ENCODE measurements around the gene MED8. TPM values are rescaled to one million over a fixed set of nuclear protein-coding genes. Genes with fewer than 3 reads are reported as not detected.

Gene MED8
- total and polyA plus RNA-seq, 9 of the 15 experiments (the other 6 are each of a cell fraction or from before 2014, with no cell fraction given), result 23.0 to 120 (median 56.4) TPM

- no peak for ATAC-seq
- TF ChIP-seq RBFOX2 (IDR thresholded peaks at IDR 0.05; ENCODE audit: low read depth, low read length) (peak; percentile 19; the same call in 1 of the 2 replicates), CTCF (IDR thresholded peaks at IDR 0.05 in 2 of 3, conservative IDR thresholded peaks at IDR 0.05 in 1 of 3; ENCODE audit: insufficient read depth in 2 of 3, low read depth in 1 of 3, low read length in 3 of 3) (0 out of 6 replicates have a peak, but pooled peaks of 1 of the 3 experiments have one; percentile 1), SMAD2 (IDR thresholded peaks at IDR 0.05; ENCODE audit: low read depth, low read length) (no peak), LARP7 (IDR thresholded peaks at IDR 0.05) (no peak)
- TF ChIP-seq, protein P1, sequence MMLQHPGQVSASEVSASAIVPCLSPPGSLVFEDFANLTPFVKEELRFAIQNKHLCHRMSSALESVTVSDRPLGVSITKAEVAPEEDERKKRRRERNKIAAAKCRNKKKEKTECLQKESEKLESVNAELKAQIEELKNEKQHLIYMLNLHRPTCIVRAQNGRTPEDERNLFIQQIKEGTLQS (IDR thresholded peaks at IDR 0.05), result no peak
- TF ChIP-seq, protein P1 (CRISPR knock-in tag; conservative IDR thresholded peaks at IDR 0.05), result 0 out of 2 replicates have a peak, but pooled peaks have one; percentile 52
- no peak for FAIRE-seq
- peaks cover 39% of the 10 kb centered on the region for H3K79me2 ChIP-seq (ENCODE audit: control insufficient read depth, insufficient read depth, low read length)
- peak overlapping the region in 1 of 2 experiments; percentile 92; a peak in 2 of 4 replicates for H3K9ac ChIP-seq (ENCODE audit: insufficient read depth in 1 of 2, low read depth in 2 of 2, low read length in 2 of 2)
- no TSS peak for BruUV-seq (replicated peaks)
- WGBS (ENCODE audit: insufficient coverage, low coverage, missing lambda C conversion rate), result 64% methylated on average over 4 of the region's 4 CpGs
- peaks cover 13% of the 10 kb centered on the region; the same call in 1 of the 2 replicates for H4K20me1 ChIP-seq (replicated peaks; ENCODE audit: control insufficient read depth, insufficient read depth, low read length)
- H3K27ac ChIP-seq (ENCODE audit: extremely low read depth, low read depth, low read length), result no peak overlapping the region
- no peak overlapping the region for H3K4me3 ChIP-seq
- H3K4me1 ChIP-seq (replicated peaks in 1 of 2; ENCODE audit: control insufficient read depth in 2 of 2, insufficient read depth in 2 of 2, low read length in 2 of 2), result peaks cover 0 to 13% of the 10 kb centered on the region in 2 experiments; a peak in 2 of 5 replicates
- H3K27me3 ChIP-seq (ENCODE audit: control insufficient read depth in 2 of 2, insufficient read depth in 2 of 2, low read length in 2 of 2), result no peaks in the 10 kb centered on the region
- no peaks in the 10 kb centered on the region for H3K9me3 ChIP-seq (replicated peaks; ENCODE audit: control insufficient read depth, insufficient read depth, low read depth, low read length)
- ChIA-PET CTCF (ENCODE audit: low intra/inter-chr PET ratio) (no interaction called here), POLR2A (interaction anchor here (0.6 to 7.2 kb wide), 9 partner anchors 12 to 1056 kb away, joined by 3 to 72 read pairs (median 4); partner anchors contain the start of gene CDC20)
- DNase-seq (ENCODE audit: extremely low read depth in 1 of 4, low spot score in 3 of 4), result no peak
- intact Hi-C loops (cut with micrococcal nuclease), result no loop called here
- peaks cover 53% of the 10 kb centered on the region for H3K36me3 ChIP-seq (ENCODE audit: control insufficient read depth, insufficient read depth, low read length)
- H2AFZ ChIP-seq (ENCODE audit: low read depth, low read length), result no peak overlapping the region
- H3K4me2 ChIP-seq (ENCODE audit: insufficient read depth, low read length), result peak overlapping the region; percentile 99
- H3K9me1 ChIP-seq (ENCODE audit: control insufficient read depth, insufficient read depth, low read length), result peaks cover 5% of the 10 kb centered on the region
- in situ Hi-C loops (cut with MboI), result no loop called here
Observed at GRCh38 chr1:43387976-43388599, 1.5 kb downstream of the MED8 start.
